8988T (cell line): ENCODE results near the gene CFDP1.

Experiments used
- DNase-seq: peaks from one replicate; pipeline ENCODE4 v3.0.0; 2011

CFDP1 gene

DNA sequence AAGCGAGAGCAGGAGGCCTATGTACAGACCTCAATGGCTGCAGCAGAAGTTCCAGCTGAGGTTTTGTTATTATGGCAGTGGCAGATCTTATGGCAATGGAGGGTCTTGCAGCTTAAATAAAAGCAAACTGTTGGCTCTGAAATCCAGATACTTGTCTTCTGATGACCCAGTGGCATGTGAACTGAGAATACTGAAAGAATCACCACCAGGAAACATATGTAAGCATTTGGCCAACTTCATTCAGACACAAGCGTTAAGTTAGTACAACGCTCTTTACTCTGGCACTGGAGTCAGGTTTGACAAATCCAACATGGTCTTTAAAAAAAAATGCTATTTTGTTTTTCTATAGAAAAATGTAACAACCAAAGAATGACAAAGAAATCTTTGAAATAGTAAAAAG is 70.5 kb downstream of the CFDP1 start:
- no peak for DNase-seq

DNA sequence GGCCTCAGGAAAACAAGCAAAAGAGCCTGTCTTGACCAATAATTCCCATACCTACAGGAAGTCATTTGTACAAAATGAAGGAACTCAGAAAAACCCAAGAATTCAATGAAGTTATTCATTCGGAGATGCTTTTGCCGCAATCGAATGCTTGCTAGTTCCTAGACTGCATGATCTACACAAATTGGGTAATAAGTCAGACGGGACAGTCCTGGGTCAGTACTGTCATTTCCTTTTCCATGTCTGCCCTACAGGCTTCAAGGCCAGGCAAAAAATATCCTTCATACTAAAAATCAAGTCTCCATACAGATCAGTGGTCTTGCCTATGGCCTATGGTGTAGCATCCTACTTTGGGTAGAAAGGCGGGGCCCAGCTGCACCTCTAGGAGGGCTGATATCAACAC is 71.4 kb downstream of the CFDP1 start:
- no peak for DNase-seq

DNA sequence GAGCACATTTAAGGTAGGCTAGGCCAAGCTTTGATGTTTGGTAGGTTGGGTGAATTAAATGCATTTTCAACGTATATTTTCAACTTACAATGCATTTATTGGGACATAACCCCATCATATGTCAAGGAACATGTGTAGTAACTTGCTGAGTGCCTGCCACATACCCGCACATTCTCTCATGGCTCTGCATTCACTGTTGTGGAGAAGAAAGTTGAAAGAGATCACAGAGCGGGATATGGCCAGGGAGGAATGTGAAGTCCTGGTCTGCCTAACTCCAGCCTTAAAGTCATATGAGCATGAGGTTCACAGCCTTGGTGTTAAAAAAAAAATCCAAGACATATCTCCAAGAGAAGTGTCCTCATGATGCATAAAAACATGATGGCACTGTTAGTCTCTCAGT is 79.1 kb downstream of the CFDP1 start:
- no peak for DNase-seq

DNA sequence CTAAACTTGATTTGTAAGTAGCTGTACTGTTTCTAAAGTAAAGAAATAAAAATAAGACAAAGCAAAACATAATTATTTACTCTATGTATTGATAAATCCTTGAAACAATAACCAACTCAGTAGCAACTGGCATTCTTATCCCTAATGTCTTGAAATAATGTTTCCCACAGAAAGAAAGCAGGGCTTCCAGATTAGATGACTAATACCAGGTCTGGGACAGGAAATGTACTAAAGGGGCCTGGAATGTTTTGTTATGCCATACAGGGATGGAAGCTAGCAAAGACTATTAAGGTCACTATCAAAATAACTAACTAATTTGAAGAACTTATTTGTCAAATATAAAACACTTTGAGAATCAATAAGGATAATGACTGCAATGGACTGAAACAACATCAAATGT is 82.1 kb downstream of the CFDP1 start:
- peak; percentile 21 for DNase-seq

DNA sequence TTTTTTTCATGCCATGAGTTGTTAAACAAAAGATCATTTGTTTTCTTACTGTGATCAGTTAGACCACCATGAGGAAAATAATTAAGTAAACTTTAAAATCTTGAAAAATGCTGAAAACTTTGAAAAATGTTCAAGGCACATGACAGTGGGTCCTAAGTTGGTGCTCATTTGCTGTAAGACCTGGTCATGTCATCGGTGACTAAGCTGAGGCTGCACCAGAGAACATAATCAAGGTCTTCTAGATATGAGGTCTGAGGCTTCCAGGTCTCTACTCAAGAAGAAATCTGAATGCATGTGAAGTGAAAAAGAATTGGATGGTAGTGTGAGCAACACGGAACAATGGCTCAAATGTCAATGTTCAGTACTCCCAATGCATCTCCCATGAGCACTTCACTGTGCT is 87.6 kb downstream of the CFDP1 start:
- no peak for DNase-seq

DNA sequence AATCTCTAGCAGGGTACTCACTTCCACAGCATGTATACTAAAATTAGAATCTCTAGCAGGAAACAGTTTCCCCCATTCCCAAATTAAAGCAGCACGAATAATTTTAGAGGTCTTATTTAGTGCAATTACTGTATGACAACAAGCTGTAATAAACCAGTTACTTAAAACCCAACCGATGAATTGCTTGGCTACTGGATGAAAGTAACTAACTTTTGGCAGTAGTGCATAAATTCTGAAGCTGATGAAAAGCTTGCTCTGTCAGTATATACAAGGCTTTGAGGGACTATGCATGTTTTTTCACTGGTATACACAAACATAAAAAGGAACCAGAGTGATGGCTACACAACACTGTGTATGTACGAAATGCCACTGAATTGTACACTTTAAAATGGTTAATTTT is 89.4 kb downstream of the CFDP1 start:
- DNase-seq: no peak

DNA sequence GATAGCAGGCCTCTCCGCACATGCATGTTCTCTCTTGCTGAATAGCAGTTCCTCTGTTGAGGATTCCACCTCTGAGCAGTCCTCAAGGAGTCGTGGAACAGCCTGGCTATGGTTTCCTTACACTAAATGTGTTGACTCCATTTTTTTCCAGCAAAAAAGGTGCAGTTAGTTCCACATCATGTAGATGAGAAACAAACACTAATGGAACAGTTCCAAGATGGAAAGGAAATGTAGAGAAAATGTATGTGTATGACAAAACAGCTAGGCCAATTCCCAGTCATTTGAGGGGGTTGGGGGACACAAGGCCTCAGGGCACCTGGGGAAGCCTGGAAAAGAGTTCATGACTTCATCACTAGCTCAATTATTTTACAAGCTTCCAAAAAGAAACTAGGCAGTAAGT is 90.0 kb downstream of the CFDP1 start:
- no peak for DNase-seq

DNA sequence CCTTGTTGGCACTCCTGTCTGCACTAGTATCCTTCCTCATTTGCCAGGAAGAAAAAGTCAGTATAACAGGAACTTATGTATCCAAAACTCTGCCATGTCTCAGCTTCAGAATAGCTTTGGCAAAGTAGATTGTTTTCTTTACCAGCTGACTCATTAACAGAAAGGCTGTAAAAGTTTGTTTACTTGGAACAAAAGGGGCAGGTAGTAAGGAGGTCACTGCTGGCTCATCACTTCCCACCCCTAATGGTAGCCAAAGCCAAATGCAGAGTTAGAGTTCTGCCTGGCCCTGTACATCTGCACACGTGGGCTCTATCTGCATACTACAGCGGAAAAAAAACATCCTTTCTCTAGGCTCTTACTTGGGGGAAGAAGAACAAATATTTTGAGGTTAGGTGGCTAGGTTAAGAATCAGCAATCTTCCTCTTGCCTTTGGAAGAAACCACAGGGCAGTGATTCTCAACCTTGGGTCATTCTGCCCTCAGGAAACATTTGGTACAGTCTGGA is 90.9 kb downstream of the CFDP1 start:
- DNase-seq: no peak

DNA sequence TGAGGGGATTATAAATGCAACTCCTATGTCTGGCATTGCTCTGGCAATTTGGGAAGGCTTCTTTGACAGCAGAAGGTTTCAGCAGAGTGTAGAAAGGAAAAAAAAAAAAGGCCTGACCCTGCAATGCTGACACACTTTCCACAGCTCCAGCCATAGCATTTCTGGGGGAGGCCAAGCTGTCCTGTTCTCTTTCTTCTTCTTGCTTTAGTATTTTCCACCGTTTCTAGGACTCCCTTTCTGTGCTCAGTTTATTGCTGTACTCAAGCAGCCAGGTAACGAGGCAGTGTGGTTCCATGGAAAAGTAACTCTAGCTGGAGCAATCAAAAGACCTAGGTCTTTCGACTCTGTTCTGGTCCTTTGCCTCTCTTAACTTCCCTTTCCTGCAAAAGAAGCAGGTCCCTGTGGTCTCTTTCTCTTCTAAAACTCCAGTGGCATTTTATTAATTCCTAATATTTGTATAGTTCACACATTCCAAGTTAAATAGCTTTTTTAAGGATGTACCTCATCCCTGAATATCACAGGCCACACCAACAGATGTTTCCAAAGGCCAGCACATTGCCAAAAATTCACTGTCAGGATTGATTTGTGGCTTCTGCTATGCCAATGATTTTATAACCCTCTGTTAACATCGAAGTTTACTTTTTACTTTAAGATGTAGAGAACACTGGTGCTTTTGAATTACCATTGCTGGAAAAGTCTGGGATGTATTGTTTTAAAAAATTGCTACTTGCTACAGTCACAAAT is 91.6 kb downstream of the CFDP1 start:
- DNase-seq: no peak

DNA sequence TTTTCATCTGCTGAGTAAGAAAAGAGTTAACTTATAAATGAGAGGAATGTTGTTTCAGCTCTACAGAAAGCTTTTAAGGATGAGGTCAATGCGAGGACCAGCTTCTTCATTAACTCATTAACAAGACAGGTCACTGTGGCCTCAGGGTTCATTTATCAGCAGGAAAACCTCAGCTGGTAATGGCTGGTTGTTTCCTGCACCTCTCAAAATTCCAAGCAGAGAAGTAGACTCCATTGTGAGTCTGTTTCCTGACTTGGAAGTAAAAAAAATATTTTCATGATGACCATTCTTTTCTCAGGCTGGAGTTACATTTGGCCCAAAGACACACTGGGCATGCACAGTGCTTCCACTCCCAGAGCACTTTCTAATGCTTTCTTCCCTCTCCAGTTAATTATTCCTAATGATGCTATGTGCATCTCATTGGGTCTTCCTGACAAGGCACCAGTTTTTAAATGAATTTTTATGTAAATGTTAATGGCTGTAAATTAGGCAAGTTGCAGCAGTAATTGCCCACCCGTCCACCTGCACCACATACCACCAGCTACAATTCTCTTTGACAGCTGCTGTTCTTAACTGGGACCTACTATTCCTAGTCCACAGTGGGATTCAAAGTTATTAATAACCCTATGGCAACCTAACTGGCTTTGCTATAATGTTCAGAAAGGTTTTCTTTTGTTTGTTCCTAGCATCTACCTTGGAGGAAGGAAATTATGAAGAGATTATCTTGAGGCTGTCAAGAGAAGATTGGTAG is 92.4 kb downstream of the CFDP1 start:
- no peak for DNase-seq

DNA sequence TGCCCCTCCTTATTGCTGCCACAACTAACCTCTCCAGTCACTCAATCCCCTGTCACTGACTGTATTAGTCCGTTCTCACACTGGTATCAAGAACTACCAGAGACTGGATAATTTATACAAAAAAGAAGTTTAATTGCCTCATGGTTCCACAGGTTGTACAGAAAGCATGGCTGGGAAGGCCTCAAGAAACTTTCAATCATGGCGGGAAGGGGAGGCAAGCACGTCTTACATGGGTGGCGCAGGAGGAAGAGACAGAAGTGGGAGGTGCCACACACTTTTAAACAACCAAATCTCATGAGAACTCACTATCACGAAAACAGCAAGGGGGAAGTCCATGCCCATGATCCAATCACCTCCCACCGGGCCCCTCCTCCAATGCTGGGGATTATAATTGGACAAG is 95.9 kb downstream of the CFDP1 start:
- no peak for DNase-seq

DNA sequence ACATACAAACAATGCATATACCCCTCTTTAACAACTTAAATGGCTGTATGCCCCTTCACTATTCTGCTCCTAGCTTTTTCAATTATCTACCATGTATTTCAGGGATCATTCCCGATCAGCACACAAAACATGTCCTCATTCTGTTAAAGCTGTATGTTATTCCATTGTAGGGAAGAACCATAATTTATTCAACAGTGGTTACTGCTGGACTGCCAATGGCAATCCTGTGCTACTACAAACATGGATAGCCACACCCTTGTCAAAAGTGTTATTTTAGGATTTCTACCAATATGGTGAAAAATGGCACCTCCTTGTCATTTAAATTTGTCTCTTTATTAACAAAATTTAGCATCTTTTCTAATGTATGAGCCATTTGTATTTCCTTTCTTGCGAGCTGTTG is 96.8 kb downstream of the CFDP1 start:
- no peak for DNase-seq

DNA sequence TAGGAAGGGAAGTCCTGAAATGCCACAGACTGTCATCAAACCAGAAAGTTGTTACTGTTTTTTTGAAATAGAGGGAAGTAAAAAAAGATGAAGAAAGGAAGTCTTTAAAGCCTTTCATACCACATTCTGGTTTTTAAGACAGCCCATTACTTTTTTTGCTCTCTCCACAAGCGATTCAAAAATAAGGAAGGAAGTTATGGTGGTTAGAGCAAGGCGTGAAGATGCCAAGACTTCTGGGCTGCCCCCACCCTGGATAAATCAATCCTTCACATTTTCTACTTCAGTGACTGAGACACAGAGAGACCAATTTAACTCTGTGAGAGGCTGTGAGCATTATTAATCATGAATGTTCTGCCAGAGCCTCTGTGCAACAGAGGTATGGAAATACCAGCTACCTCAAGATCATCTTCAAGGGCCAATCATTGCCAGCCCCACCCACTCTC is 99.6 kb downstream of the CFDP1 start:
- DNase-seq: no peak

DNA sequence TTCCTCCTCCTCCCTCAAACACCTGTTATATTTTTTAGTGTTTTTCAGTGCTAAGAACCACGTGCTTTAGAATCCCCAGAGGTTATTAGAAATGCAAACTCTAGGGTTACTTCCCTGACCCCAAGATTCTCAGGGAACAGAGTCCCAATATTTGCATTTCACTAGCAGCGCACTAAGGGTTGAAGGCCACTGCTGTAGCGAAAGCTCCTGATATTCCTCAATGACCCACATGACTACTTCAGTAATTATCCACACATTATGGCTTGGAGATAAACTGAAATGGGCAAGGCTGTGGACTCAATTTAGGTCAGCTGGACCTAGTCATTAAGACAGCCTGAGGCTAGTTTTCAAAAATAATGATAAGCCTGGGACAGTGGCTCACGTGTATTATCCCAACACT is 103.4 kb downstream of the CFDP1 start:
- DNase-seq: no peak

DNA sequence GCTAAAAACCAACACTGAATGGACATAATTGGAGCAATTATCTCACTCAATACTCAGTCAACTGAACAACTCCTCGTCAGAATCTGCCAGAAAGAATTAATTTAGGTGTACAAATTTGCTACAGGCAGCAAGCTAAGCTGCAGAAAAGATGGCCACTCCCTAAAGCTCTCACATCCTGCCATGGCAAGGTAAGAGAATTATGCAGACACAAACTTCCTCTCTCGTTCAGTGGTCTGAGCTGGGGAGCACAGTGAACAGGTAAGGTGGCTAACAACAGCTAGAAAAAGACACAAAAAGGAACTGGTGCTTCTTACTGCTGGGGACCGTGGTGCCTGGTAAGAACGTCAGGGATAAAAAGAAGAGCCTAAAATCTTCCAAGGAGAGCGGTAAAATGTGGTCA is 107.0 kb downstream of the CFDP1 start:
- no peak for DNase-seq

DNA sequence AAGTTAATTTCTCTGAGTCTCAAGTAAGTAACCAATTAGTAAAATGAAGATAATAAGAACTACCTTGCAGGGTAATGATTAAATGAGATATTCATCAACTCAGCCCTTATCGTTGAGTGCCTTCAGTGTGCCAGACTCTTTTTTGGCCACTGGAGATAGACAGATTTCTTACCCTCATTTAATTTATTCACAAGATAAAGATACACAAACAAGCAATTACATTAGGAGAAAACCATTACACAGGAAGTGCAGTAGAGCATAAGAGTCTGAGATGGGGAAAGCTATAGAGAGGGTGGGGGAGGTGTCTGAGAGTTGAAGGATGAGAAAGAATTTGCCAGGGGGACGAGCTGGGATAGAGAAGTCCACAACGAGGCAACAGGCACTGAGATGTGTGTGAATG is 109.4 kb downstream of the CFDP1 start:
- no peak for DNase-seq

DNA sequence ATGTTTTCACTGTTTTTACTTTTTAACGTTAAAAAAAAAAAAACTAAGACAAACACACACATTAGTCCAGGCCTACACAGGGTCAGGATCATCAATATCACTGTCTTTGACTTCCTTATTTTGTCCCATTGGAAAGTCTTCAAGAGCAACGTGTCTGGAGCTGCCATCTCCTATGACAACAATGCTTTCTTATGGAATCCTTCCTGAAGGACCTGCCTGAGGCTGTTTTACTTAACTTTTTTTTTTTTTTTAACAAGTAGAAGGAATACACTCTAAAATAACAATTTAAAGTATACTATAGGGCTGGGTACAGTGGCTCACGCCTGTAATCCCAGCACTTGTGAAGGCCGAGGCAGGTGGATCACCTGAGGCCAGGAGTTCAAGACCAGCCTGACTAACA is 110.1 kb downstream of the CFDP1 start:
- DNase-seq: no peak

DNA sequence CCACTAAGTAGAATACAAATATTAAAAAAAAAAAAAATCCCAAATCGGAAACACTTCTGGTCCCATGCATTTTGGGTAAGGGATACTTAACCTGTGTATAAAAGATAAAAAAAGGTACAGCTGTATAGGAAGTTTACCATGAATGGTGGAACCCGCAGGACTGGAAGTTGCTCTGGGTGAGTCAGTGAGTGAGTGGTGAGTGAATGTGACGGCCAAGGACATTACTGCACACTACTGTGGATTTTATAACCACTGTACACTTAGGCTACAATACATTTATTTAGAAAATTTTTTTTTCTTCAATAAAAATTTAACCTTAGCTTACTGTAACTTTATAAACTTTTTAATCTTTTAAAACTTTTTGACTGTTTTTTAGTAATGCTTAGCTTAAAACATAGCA is 110.6 kb downstream of the CFDP1 start:
- DNase-seq: no peak

DNA sequence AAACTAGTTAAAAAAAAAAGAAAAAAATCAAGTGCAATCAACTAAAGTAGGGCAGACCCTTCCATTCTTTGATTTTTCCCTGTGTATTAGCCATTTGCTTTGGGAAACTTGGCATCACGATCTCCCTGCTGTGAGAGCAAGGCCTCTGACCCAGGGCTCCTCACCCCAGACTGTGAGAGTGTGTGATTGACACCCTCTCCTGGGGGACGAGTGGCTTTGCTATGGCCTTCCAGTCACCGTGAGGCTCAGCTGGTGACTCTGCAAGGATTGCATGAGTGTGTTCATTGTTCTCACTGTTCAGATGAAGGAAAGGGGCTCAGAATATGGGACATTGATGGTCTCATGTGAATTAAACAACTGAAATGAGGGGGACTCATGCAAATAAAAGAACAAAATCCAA is 112.9 kb downstream of the CFDP1 start:
- no peak for DNase-seq

DNA sequence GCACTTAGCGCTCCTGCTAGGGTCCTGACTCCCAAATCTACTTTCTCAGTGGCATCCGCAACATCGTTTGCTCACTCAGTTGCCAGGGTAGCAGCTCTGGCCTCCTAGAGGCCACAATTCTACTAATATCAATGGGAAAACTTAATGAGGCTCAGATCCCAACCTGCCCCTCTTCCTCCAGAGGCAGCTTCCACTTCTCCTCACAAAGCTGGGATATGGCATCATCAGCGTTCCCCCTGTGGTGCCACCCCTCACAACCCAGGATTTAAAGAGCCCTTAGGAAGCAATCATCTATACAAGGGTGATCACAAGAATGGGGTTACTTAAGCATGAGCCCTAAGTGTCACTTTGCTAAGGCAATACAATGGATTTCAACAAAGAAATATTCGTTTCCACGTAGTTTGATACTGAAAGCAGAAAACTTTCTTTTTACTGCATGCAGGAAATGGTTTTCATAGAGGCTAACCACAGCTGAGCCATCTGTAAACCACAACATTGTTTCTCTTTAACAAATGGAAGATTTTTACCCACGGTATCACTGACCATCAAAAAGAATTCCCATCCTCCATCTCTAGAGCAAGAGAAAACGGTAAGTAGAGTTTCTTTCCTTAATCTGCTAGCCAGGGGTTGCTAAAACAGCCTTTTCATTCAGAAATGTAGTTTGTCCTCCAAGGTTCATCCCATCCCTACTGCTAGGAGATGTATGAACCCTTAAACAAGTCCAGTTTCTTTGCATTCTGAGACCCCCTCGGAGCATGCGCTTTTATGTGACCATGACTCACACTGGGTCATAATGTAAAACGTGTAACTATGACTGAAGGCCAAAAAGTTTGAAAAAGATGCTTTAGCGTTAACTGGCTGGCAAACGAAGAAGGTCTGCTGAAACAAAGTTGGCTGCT is 113.5 kb downstream of the CFDP1 start:
- no peak for DNase-seq

DNA sequence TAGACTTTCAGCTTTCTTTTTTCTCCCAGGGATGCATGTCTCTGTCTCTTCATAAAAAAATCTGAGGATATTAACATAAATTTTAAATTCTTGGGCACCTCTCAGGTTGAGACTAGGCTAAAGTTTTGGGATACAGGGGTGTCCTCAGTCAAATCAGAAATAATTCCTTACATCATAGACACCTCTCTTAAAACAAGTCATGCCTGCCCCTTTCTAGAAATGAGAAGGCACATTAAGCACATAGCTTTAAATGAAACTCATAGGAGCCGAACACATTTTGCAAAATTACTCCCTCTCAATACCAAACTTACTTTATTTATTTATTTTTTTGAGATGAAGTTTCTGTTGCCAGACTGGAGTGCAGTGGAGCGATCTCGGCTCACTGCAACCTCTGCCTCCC is 114.6 kb downstream of the CFDP1 start:
- DNase-seq: no peak

DNA sequence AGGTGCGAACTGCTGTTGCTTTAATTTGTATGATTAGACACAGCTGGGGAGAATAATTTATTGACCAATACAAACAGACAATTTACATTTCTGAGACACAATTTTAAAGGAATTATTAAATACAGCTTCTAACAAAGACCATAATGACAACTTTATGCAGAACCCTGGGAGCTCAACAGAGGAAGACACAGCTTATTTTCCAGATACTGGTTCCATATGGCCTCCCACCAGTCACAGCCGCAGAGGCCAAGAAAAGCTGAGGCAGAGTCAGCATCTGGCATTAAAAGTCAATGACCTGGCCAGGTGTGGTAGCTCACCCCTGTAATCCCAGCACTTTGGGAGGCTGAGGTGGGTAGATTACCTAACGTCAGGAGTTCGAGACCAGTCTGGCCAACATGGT is 115.8 kb downstream of the CFDP1 start:
- DNase-seq: no peak

DNA sequence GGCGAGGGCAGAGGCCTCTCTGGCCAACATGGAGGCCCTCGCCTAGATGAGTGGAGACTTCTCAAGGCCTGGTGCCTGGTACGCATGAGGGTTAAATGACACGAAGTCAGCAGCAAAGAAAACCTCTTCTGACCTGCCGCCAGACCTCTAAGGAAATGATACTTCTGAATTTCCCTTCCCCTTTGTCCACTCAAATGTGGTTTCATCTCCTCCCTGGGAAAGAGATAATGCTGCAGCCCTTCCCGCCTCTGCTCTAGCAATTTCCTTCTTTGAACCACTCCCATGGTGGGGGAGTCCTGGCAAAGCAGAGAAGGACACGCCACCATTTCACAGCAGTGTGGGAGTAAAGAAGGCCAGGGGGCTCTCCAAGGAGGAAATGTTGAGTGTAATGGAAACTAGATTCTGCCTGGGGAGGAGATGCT is 116.2 kb downstream of the CFDP1 start:
- DNase-seq: no peak
